ENCODE measurements around the gene HOATZ. TPM values are rescaled to one million over a fixed set of nuclear protein-coding genes. Genes with fewer than 3 reads are reported as not detected.

The HOATZ gene
- total and polyA plus RNA-seq, 7 donors = not detected

Small RNA genes within 50 kb of the gene (small RNA-seq; reads per million reads assigned to genes)
- gene MIR34B (0 to 0.80 (median 0.43) reads per million in 3 donors), gene MIR34C (1.6 to 3.4 (median 1.7) reads per million in 3 donors)

Other genes starting within 250 kb of the HOATZ start
- 1 to 10 TPM in 3 of 4 donors, under 1 TPM in 1; 0.68 to 4.7 (median 3.2) TPM for gene POU2AF3, start 216.2 kb upstream of the HOATZ start, total RNA-seq
- 1 to 10 TPM in 2 of 3 donors, under 1 TPM in 1; 0.92 to 5.8 (median 4.8) TPM for gene POU2AF3, start 216.2 kb upstream of the HOATZ start, polyA plus RNA-seq
- gene POU2AF1, start 135.5 kb upstream of the HOATZ start, total RNA-seq = under 1 TPM in 1 of 4 donors, not detected in 3; 0.16 TPM
- 10 to 100 TPM in 1 of 3 donors, 1 to 10 TPM in 1, under 1 TPM in 1; 0.92 to 27.0 (median 1.2) TPM for gene POU2AF1, start 135.5 kb upstream of the HOATZ start, polyA plus RNA-seq
- not detected for gene BTG4, start 2.4 kb upstream of the HOATZ start, total RNA-seq
- gene BTG4, start 2.4 kb upstream of the HOATZ start, polyA plus RNA-seq = not detected
- gene LAYN, start 25.9 kb downstream of the HOATZ start, total RNA-seq = 10 to 100 TPM; 36.0 to 65.8 (median 48.1) TPM
- 1 to 10 TPM; 1.4 to 5.9 (median 4.8) TPM for gene LAYN, start 25.9 kb downstream of the HOATZ start, polyA plus RNA-seq
- gene SIK2, start 87.7 kb downstream of the HOATZ start, total RNA-seq = 10 to 100 TPM; 10.7 to 14.1 (median 11.8) TPM
- gene SIK2, start 87.7 kb downstream of the HOATZ start, polyA plus RNA-seq = 1 to 10 TPM; 4.8 to 7.6 (median 5.1) TPM